DND-41 (cell line): ENCODE data around the gene CRACR2A.

Experiments used
- ATAC-seq: fragments of 200-7000 bp; cut with Tn5 transposase; 3 replicates; pipeline ENCODE4 v1.9.1; 2021; ENCODE audit warnings: low read depth; ENCODE audit not compliant: insufficient read depth
- DNase-seq: peaks from one replicate; pipeline ENCODE4 v3.0.0-alpha.2; 2020
- H2AFZ ChIP-seq: 2 replicates; pipeline ENCODE4 v1.6.0; 2012; ENCODE audit warnings: low read depth, low read length
- H3K27ac ChIP-seq: 2 replicates; pipeline ENCODE4 v1.5.1; 2012; ENCODE audit warnings: low read length, inconsistent platforms
- H3K27me3 ChIP-seq: fragments of 200-600 bp; sonication (generic); 2 replicates; pipeline ENCODE4 v1.6.0; 2012; ENCODE audit warnings: low read length, mild to moderate bottlenecking, inconsistent platforms; ENCODE audit not compliant: insufficient read depth, poor library complexity
- H3K36me3 ChIP-seq: 2 replicates; pipeline ENCODE4 v1.5.1; 2012; ENCODE audit warnings: low read length, inconsistent platforms; ENCODE audit not compliant: insufficient read depth
- H3K4me1 ChIP-seq: 2 replicates; pipeline ENCODE4 v1.5.1; 2012; ENCODE audit warnings: mild to moderate bottlenecking, low read length; ENCODE audit not compliant: insufficient read depth
- H3K4me2 ChIP-seq: 2 replicates; pipeline ENCODE4 v1.6.0; 2012; ENCODE audit warnings: mild to moderate bottlenecking, moderate library complexity, low read length, inconsistent platforms; ENCODE audit not compliant: insufficient read depth
- H3K4me3 ChIP-seq, 2 experiments: fragments of 200-600 bp in 1 of 2; shearing (Covaris generic) in 1 of 2; 2 replicates each; pipeline ENCODE4 v1.5.1; 2012 to 2016; ENCODE audit warnings: inconsistent platforms in 2 of 2, low read length in 2 of 2, mild to moderate bottlenecking in 2 of 2, low read depth in 1 of 2, moderate library complexity in 1 of 2
- H3K79me2 ChIP-seq: 2 replicates; pipeline ENCODE4 v1.6.0; 2012; ENCODE audit warnings: low read length, inconsistent platforms; ENCODE audit not compliant: insufficient read depth
- H3K9ac ChIP-seq: 2 replicates; pipeline ENCODE4 v1.6.0; 2012; ENCODE audit warnings: low read depth, mild to moderate bottlenecking, inconsistent platforms, low read length, moderate library complexity
- H3K9me3 ChIP-seq: 2 replicates; pipeline ENCODE4 v1.5.1; 2012; ENCODE audit warnings: low read length, moderate library complexity, mild to moderate bottlenecking, inconsistent platforms; ENCODE audit not compliant: insufficient read depth, severe bottlenecking
- H4K20me1 ChIP-seq: 2 replicates; pipeline ENCODE4 v1.6.0; 2012; ENCODE audit warnings: low read length; ENCODE audit not compliant: insufficient read depth
- EZH2 ChIP-seq: IDR thresholded peaks from 3 replicates; pipeline ENCODE4 v1.6.1; 2012; ENCODE audit warnings: borderline replicate concordance, low read depth, mild to moderate bottlenecking, moderate library complexity, low read length, inconsistent platforms; ENCODE audit not compliant: severe bottlenecking
- TF ChIP-seq, protein P1 (sequence below): IDR thresholded peaks from 2 replicates; pipeline ENCODE4 v1.5.1; 2012; ENCODE audit warnings: borderline replicate concordance, low read length, moderate library complexity, mild to moderate bottlenecking; ENCODE audit not compliant: poor library complexity, severe bottlenecking; ENCODE audit errors: extremely low read depth

Gene CRACR2A

GRCh38 chr12:3645091-3645490, 107.8 kb downstream of the CRACR2A start:
- Histone ChIP-seq H3K27ac (no peak overlapping the region), H3K4me3 (no peak overlapping the region), H3K36me3 (peaks cover 45% of the 10 kb centered on the region), H3K4me1 (no peaks in the 10 kb centered on the region), H3K27me3 (no peaks in the 10 kb centered on the region), H3K79me2 (no peaks in the 10 kb centered on the region), H4K20me1 (no peaks in the 10 kb centered on the region), H3K9ac (no peak overlapping the region), H2AFZ (no peak overlapping the region), H3K4me2 (no peak overlapping the region), H3K9me3 (no peaks in the 10 kb centered on the region)
- TF ChIP-seq, protein P1, sequence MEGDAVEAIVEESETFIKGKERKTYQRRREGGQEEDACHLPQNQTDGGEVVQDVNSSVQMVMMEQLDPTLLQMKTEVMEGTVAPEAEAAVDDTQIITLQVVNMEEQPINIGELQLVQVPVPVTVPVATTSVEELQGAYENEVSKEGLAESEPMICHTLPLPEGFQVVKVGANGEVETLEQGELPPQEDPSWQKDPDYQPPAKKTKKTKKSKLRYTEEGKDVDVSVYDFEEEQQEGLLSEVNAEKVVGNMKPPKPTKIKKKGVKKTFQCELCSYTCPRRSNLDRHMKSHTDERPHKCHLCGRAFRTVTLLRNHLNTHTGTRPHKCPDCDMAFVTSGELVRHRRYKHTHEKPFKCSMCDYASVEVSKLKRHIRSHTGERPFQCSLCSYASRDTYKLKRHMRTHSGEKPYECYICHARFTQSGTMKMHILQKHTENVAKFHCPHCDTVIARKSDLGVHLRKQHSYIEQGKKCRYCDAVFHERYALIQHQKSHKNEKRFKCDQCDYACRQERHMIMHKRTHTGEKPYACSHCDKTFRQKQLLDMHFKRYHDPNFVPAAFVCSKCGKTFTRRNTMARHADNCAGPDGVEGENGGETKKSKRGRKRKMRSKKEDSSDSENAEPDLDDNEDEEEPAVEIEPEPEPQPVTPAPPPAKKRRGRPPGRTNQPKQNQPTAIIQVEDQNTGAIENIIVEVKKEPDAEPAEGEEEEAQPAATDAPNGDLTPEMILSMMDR: no peak
- no peak for TF ChIP-seq EZH2
- DNase-seq (no peak), ATAC-seq (no peak)

DNA sequence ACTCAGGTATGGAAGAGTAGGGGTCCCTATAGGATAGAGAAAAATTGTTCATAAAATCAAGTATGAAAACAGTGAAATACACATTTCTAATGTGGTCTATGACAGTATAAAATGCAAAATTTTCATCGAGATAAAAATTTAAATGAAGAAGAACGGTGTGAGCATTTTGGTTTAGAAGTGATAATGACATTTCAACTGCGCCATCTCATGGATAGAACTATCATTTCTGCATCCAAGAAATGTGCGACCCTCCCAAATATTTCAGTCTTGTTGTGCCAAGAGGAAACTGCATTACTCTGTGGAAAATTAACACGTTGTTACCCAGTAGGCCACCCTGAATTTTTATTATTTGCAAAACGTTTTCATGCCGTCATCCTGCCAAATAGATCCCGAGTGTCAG, 108.8 kb downstream of the CRACR2A start:
- Histone ChIP-seq H3K27me3 (no peaks in the 10 kb centered on the region), H3K4me1 (no peaks in the 10 kb centered on the region), H3K4me2 (no peak overlapping the region), H3K27ac (no peak overlapping the region), H3K9me3 (no peaks in the 10 kb centered on the region), H2AFZ (no peak overlapping the region), H3K9ac (no peak overlapping the region), H3K79me2 (no peaks in the 10 kb centered on the region), H3K4me3 (no peak overlapping the region), H3K36me3 (peaks cover 41% of the 10 kb centered on the region), H4K20me1 (no peaks in the 10 kb centered on the region)
- ATAC-seq (no peak), DNase-seq (no peak)
- TF ChIP-seq, protein P1: no peak
- TF ChIP-seq EZH2: no peak

- no peak overlapping the region for H3K4me3 ChIP-seq
- no peaks in the 10 kb centered on the region for H3K79me2 ChIP-seq
- H3K9me3 ChIP-seq: no peaks in the 10 kb centered on the region
- no peak overlapping the region for H3K4me2 ChIP-seq
- H3K27ac ChIP-seq: no peak overlapping the region
- no peak overlapping the region for H3K9ac ChIP-seq
- DNase-seq: no peak
- no peak overlapping the region for H2AFZ ChIP-seq
- no peaks in the 10 kb centered on the region for H3K27me3 ChIP-seq
- no peaks in the 10 kb centered on the region for H4K20me1 ChIP-seq
- no peaks in the 10 kb centered on the region for H3K4me1 ChIP-seq
- peaks cover 42% of the 10 kb centered on the region for H3K36me3 ChIP-seq
- TF ChIP-seq EZH2: no peak
- TF ChIP-seq, protein P1: no peak
- no peak for ATAC-seq
Observed at GRCh38 chr12:3641428-3642018, 111.4 kb downstream of the CRACR2A start.

DNA sequence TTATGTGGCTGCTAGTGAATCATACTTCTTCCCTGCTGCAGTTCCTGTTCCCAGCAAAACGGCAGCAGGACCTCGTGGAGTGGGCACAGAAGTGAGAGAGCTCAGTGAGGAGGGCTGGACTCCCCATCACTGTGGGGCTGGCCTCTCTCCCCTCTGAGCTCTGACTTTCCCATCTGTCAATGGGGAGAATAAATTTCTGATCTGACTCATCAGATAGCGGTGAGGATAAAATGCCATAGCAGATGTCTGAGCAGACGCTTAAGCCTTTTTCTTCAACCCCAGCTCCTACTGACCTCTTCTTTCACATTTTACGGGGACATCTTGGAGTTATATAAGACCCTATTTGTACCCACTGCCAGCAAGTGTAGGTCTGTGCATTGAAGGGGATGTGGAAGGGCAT, 116.6 kb downstream of the CRACR2A start:
- H3K27me3 ChIP-seq: no peaks in the 10 kb centered on the region
- H3K9me3 ChIP-seq: no peaks in the 10 kb centered on the region
- no peak overlapping the region for H2AFZ ChIP-seq
- H4K20me1 ChIP-seq: no peaks in the 10 kb centered on the region
- no peak overlapping the region for H3K9ac ChIP-seq
- H3K36me3 ChIP-seq: peaks cover 31% of the 10 kb centered on the region; the same call in 1 of the 2 replicates
- ATAC-seq (no peak), DNase-seq (no peak)
- H3K4me2 ChIP-seq: no peak overlapping the region
- H3K4me3 ChIP-seq: no peak overlapping the region
- H3K27ac ChIP-seq: no peak overlapping the region
- no peaks in the 10 kb centered on the region for H3K4me1 ChIP-seq
- no peaks in the 10 kb centered on the region for H3K79me2 ChIP-seq
- no peak for TF ChIP-seq EZH2
- TF ChIP-seq, protein P1: no peak
